Measurements from ENCODE around the gene SLC2A9. TPM values are rescaled to one million over a fixed set of nuclear protein-coding genes. Genes with fewer than 3 reads are reported as not detected.

SLC2A9 gene
- total RNA-seq, 1 experiment from 2014 or later, result 1.8 TPM

- intact Hi-C loops (cut with micrococcal nuclease; ENCODE audit: unreplicated experiment), result no loop called here
- no TSS peak for BruUV-seq (replicated peaks)
- Mint-ChIP-seq H3K27me3 (ENCODE audit: unreplicated experiment) (peaks cover 26% of the 10 kb centered on the region), H3K27ac (ENCODE audit: unreplicated experiment) (no peak overlapping the region), H3K9me3 (ENCODE audit: low read depth, unreplicated experiment) (no peaks in the 10 kb centered on the region), H3K4me1 (ENCODE audit: low read depth, unreplicated experiment) (no peaks in the 10 kb centered on the region), H3K4me3 (ENCODE audit: low read depth, unreplicated experiment) (no peak overlapping the region), H3K36me3 (ENCODE audit: insufficient read depth, unreplicated experiment) (no peaks in the 10 kb centered on the region)
- TF ChIP-seq CTCF (IDR thresholded peaks at IDR 0.05; ENCODE audit: unreplicated experiment), result no peak
- CTCF ChIA-PET, result no interaction called here
- DNase-seq, result no peak
These were observed 130.2 kb downstream of the SLC2A9 start for GRCh38 chr4:9891056-9891455.

GRCh38 chr4:9889306-9889705, 132.0 kb downstream of the SLC2A9 start:
- intact Hi-C loops (cut with micrococcal nuclease; ENCODE audit: unreplicated experiment), result no loop called here
- Mint-ChIP-seq H3K4me1 (ENCODE audit: low read depth, unreplicated experiment) (no peaks in the 10 kb centered on the region), H3K27me3 (ENCODE audit: unreplicated experiment) (peaks cover 26% of the 10 kb centered on the region), H3K36me3 (ENCODE audit: insufficient read depth, unreplicated experiment) (no peaks in the 10 kb centered on the region), H3K27ac (ENCODE audit: unreplicated experiment) (no peak overlapping the region), H3K4me3 (ENCODE audit: low read depth, unreplicated experiment) (no peak overlapping the region), H3K9me3 (ENCODE audit: low read depth, unreplicated experiment) (no peaks in the 10 kb centered on the region)
- CTCF ChIA-PET, result no interaction called here
- no peak for TF ChIP-seq CTCF (IDR thresholded peaks at IDR 0.05; ENCODE audit: unreplicated experiment)
- no TSS peak for BruUV-seq (replicated peaks)
- DNase-seq, result no peak

GRCh38 chr4:9885958-9886357, 135.3 kb downstream of the SLC2A9 start:
- H3K27me3 Mint-ChIP-seq (ENCODE audit: unreplicated experiment), result peaks cover 14% of the 10 kb centered on the region
- no TSS peak for BruUV-seq (replicated peaks)
- no peak overlapping the region for H3K27ac Mint-ChIP-seq (ENCODE audit: unreplicated experiment)
- no peaks in the 10 kb centered on the region for H3K36me3 Mint-ChIP-seq (ENCODE audit: insufficient read depth, unreplicated experiment)
- intact Hi-C loops (cut with micrococcal nuclease; ENCODE audit: unreplicated experiment), result no loop called here
- CTCF ChIA-PET, result no interaction called here
- DNase-seq, result no peak
- no peaks in the 10 kb centered on the region for H3K4me1 Mint-ChIP-seq (ENCODE audit: low read depth, unreplicated experiment)
- H3K9me3 Mint-ChIP-seq (ENCODE audit: low read depth, unreplicated experiment), result no peaks in the 10 kb centered on the region
- H3K4me3 Mint-ChIP-seq (ENCODE audit: low read depth, unreplicated experiment), result no peak overlapping the region
- TF ChIP-seq CTCF (IDR thresholded peaks at IDR 0.05; ENCODE audit: unreplicated experiment), result no peak

- Mint-ChIP-seq H3K36me3 (ENCODE audit: insufficient read depth, unreplicated experiment) (no peaks in the 10 kb centered on the region), H3K4me1 (ENCODE audit: low read depth, unreplicated experiment) (no peaks in the 10 kb centered on the region), H3K9me3 (ENCODE audit: low read depth, unreplicated experiment) (no peaks in the 10 kb centered on the region), H3K27ac (ENCODE audit: unreplicated experiment) (no peak overlapping the region), H3K27me3 (ENCODE audit: unreplicated experiment) (peaks cover 20% of the 10 kb centered on the region), H3K4me3 (ENCODE audit: low read depth, unreplicated experiment) (no peak overlapping the region)
- CTCF ChIA-PET, result no interaction called here
- no peak for DNase-seq
- no peak for TF ChIP-seq CTCF (IDR thresholded peaks at IDR 0.05; ENCODE audit: unreplicated experiment)
- BruUV-seq (replicated peaks), result no TSS peak
- intact Hi-C loops (cut with micrococcal nuclease; ENCODE audit: unreplicated experiment), result no loop called here
These were observed 140.7 kb downstream of the SLC2A9 start for GRCh38 chr4:9880406-9881197.

Measured in Calu3 (cell line).